Putamen (tissue), 1 donor: ENCODE data around the gene SLC12A3.

Source experiments
- DNase-seq: peaks from one replicate; pipeline ENCODE4 v3.0.0-alpha.2; 2016; ENCODE audit warnings: low spot score

SLC12A3 gene

DNA sequence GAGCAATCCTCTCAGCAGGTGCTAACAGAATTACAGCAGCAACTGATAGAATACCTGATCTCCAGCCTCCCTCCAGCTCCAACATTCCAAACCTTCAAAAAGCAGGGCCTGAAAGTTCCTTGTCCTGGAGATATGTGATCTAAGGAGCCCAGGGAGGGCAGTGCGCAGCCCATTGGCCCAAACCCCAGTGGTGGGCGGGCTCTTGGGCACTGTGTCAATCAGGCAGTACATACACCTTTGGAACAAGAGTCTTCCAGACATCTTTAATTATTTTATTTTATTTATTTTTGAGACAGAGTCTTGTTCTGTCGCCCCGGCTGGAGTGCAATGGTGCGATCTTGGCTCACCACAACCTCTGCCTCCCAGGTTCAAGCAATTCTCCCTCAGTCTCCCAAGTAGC, 24.2 kb downstream of the SLC12A3 start:
- DNase-seq, result no peak

DNA sequence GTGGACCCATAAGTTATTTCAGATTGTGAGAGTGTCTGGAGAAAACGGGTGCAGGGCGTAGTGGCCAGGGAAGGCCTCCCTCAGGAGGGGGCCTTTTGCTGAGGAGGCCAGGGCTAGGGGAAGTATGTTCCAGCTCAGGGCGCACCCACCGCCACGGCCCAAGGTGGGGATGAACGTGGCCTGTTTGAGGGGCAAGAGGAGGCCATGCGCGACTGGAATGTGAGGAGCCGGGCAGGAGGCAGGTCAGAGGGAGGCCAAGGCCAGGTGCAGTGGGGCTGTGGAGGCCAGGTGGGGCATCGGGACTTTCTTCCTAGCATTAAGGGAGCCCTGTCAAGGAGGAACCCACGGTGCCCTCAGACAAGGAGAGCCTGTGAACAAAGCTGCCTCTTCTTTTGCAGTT, 26.7 kb downstream of the SLC12A3 start:
- DNase-seq, result no peak

DNA sequence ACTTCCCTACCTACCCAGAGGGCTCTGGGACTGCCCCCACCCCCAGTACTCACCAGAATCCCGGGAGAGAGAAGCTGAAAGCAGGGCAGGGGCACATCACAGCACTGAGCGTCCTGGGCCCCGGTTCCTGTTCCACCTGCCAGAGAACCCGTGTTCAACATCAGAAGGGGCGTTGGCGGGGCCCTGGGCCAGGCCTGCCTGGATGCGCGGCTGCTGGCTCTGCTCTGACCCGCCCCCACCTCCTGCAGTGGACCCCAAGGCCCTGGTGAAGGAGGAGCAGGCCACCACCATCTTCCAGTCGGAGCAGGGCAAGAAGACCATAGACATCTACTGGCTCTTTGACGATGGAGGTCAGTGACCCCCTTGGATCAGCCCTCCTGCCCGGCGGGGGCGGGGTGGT, 27.7 kb downstream of the SLC12A3 start:
- no peak for DNase-seq

DNA sequence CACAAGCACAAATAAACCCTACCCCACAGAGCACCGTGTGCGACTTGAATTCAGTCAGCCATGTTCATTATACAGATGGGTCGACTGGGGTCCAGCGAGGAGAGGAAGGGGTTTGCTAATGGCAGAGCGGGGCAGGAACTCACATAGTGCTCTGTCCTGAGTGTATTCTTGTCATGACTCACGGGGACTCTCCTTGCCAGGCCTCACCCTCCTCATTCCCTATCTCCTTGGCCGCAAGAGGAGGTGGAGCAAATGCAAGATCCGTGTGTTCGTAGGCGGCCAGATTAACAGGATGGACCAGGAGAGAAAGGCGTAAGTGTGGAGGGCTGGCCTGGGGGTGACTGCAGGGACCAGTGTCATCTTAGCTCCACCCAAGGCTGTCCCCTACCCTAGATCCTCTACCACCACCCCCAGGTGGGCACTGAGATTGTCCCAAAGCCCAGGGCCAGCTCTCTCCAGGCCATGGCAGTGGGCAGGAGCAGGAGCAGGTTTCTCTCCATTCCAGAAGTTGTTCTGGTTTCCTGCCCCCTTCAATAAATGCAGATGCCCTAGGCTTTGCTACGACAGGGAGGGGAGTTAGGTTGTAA, 29.4 kb downstream of the SLC12A3 start:
- no peak for DNase-seq

DNA sequence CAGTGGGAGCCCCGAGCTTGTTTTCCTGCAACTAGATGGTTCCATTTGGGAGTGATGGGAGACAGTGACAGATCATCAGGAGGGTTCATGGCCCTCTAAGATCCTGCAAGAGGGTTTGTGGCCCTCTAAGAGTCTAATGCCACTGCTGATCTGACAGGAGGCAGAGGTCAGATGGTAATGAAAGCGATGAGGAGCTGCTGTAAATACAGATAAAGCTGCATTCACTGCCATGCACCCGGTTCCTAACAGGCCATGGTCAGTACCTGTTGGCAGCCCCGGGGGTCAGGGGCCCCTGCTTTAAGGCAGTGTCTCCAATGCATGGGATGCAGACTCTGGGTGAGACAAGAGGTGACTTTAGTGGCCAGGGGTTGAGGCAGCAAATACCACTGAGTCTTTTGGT, 30.8 kb downstream of the SLC12A3 start:
- DNase-seq, result no peak

DNA sequence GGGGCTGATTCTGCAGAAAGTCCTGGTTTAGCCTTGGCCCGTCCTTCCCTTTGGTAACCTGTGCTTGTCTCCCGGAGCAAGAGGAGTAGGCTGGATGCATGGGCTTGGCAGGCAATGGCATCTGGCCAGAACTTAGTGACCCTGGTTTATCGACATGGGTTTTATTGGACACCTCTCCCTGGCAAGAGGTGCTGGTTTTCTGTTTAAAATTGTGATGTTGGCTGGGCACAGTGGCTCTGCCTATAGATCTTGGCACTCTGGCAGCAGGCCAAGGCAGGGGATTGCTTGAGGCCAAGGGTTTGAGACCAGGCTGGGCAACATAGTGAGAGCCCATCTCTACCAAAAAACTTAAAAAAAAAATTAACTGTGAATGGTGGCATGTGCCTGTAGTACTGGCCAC, 31.2 kb downstream of the SLC12A3 start:
- no peak for DNase-seq

DNA sequence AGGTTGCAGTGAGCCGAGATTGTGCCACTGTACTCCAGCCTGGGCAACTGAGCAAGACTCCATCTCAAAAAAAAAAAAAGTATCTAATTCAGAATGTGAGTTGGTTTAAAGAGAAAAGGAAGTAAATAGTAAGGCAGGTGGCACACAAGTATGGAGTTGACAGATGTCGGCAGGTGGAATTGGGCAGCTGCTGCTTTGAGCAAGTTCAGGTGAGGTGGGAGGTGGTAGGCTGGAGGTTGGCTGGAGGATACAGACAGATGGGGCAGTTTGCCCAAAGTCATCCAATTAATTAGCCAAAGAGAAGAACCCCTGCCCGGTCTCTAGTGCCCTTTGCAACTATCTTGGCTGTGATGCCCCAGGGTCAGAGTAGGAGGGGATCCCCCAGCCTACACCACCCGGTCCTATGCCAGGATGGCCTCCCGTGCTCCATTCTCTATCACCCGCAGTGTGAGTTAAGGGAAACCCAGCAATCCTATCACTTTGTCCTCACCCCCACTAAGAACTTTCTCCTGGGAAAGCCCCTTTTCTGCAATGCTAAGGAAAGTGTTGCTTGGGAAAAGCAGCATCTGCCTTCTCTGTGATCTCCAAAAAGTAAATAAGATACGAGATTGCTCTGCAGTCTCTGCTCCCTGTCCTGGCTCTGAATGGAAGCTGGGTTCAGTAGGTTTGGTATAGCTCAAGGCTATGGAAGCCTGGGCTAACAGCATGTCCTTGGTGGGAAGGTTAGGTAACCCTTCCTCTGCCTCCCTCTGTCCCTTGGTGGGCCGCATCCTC, 32.2 kb downstream of the SLC12A3 start:
- no peak for DNase-seq

DNA sequence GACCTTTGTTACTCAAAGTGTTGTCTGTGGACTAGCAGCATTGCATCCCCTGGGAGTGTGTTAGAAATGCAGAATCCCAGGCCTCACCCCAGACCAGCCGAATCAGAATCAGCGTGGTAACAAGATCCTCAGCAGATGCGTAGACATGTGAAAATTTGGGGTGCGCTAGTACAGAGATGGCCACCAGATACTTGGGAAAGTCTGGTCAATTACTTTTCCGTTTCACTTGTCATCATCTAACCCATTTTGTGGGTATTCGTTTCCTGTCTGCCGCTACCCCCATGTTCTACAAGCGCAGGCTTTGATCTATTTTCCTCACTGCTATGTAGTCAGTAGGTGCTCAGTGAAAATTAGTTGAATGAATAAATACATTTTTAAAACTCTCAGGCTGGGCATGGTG, 33.8 kb downstream of the SLC12A3 start:
- no peak for DNase-seq

DNA sequence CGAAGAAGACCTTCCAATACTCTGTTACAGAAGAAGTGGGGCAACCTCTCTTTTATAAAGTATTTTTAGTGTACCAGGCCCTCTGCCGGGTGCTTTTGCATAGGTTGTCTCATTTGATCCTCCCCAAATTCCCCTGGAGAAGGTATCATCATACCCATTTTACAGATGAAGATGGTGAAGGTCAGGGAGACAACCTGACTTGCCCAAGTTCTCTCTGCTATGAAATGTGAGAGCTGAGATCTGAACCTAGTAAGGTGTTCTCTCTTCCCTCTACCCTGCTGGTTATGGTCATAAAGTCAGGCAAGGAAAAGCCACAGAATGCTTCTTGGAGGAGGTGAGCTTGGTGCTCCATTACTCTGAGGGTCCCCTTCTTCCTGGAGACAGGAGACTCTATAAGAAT, 38.9 kb downstream of the SLC12A3 start:
- DNase-seq, result no peak

DNA sequence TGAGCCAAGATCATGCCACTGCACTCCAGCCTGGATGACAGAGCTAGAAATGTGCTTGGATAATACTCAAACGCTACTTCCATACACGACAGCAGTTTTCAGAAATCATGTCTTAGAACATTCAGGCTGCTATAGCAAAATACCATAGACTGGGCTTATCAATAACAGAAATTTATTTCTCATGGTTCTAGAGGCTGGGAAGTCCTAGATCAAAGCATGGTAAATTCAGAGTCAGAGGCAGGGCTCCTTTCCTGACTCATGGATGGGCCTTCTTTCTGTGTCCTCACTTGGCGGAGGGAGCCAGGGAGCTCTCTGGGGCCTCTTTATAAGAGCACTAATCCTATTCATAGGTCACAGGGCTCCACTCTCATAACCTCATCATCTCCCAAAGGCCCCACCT, 42.4 kb downstream of the SLC12A3 start:
- no peak for DNase-seq

DNA sequence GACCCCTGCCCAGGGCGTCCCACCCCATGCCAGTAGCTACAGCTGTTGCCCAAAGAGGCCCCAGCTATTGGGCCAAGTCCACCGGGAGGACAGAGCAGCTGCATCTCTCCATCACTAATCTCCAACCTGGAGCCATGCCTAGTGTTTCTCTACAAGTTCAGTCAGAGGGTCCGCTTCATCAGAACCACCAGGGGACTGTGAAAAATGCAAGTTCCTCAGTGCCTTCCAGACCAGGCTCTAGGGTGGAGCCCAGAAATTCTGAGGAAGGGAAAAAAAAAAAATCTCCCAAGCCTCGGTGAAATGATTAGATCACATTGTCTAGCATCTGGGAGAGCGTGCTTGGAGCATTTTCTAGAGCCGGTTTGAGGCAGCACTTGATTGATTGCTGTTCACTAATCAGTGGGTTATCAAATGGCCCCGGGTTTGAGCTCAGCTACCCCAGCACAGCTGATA, 44.5 kb downstream of the SLC12A3 start:
- no peak for DNase-seq

DNA sequence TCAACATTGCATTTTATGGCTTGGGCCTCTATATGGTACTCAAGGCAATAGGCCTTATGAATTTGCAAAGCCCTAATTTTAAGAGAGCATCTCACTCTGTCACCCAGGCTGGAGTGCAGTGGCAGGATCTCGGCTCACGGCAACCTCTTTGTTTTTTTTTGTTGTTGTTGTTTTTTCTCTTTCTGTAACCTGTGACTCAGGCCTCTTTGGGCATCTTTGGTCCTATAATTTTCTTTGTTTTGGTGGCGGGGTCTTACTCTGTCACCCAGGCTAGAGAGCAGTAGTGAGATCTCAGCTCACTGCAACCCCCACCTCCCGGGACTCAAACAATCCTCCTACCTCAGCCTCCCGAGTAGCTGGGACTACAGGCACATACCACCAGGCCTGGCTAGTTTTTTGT, 45.1 kb downstream of the SLC12A3 start:
- DNase-seq, result no peak

DNA sequence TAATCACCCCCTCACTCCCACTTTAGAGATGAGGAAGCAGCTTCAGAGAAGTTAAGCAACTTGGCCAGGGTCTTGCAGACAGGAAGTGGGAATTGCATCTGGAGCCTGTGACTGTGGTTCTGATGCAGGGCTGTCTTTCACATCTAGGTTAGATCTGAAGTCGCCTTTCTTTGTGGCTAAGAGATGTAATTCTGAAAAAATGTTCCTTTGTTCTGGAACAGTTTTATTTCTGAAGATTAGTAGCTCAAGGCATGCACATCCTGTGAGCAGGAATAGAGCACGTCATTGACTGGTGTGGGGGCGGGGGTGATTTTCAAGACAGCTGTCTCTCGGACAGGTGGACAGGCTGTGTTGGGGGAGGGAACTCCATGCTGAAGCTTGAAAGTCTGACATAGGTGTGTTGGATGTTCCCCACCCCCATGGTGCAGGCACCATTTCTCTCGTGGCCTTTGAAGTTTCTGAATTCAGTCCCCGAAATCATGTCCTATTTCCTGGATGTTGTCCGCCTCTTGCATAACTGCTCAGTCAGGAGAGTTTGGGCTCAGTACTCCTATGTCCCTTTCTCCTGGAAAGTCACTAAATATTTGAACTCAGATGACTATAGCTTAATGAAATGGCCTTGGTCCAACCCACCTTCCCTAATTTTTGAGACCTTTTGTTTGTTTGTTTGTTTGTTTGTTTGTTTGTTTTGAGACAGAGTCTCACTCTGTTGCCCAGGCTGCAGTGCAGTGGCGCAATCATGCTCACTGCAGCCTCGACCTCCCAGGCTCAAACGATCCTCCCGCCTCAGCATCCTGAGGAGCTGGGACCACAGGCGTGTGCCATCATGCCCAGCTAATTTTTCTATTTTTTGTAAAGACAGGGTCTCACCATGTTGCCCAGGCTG, 45.9 kb downstream of the SLC12A3 start:
- peak; percentile 22 for DNase-seq

DNA sequence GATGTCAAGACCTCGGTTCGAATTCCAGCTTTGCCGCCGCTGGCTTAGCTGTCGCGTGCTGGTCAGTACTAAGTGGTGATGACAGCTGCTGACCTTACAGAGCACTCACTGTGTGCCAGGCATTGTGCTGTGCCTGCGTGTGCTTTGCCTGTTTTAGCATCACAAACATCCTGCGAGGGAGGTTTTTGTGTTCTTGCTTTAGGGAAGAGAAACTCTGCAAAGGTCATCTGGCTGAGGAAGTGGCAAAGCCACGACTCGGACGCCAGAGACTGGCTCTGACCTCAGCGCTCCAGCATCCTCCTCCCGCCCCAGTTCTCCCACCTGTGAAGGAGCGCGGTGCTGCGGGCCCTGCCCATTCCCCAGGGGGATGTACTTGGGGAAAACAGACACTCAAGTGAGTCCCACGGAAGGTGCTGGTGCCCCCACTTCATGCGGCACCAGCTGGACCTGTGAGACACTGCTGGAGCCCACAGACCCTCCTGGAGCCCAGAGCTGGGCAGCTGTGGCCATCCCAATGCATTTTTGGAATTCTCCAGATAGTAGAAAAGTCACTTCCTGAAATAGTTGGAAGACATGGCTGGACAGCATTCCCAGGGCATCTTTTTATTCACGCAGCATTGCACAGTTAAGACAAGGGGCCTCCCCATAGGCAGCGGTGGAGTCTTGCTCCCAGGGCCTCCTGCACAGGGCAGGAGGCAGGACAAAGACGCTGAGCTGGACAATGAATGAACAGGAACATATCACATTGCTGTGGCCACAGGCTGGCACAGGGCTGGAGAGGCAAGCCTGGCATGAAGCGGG, 47.0 kb downstream of the SLC12A3 start:
- DNase-seq, result peak; percentile 36

DNA sequence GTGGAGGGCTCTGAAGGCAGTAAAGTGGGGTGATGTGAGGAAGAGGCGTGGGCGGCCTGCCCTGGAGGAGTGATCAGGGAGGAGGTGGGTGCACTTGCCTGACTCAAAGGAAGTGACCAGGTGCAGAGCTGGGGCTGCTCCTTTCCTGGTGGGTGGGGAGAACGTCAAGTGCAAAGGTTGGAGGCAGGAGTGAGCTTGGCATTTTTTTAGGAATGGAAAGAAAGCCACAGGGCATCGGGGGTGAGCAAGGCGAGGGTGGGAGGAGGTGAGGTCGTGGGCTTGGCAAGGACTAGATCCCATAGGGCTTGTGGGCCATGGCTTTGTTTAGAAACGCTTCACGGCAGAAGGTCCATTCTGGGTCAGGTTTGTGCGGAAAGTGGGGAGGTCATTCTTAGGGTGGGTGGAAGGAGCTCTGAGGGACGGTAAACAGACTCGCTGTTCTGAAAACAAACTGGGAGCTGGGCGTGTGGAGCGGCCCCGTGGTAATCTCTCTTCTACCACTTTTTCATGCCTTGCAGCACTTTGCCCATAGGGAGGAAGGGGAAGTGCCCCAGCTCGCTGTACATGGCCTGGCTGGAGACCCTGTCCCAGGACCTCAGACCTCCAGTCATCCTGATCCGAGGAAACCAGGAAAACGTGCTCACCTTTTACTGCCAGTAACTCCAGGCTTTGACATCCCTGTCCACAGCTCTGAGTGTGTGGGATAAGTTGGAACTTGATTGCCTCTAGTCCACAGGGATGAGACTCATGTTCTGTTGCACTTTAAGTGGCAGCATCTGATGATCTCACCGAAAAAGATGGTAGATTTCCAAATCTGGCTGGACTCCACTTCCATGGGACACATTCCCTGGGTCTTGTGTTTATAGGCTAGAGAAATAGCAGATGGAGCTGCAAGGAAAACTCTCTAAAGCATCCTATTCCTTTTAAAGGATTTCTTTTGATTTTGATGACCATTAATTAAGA, 48.0 kb downstream of the SLC12A3 start:
- no peak for DNase-seq

DNA sequence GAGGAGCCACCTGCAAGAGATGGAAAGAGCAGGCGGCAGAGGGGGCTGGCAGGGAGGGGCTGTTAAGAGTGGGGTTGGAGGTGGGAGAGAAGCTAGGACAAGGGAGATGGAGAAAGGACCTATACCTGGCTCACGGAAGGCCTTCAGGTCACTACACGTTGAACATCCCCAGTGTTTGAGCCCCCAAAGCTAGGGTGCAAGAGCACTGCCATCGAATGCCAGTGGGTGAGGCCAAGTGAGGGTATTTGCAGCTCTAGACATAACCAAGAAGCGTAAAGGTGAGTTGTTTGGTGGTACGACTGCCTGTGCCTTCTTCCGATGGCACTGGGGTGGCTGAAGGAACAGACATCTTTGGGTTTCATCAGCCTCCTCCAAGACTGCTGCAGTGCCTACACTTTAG, 49.9 kb downstream of the SLC12A3 start:
- DNase-seq, result no peak

DNA sequence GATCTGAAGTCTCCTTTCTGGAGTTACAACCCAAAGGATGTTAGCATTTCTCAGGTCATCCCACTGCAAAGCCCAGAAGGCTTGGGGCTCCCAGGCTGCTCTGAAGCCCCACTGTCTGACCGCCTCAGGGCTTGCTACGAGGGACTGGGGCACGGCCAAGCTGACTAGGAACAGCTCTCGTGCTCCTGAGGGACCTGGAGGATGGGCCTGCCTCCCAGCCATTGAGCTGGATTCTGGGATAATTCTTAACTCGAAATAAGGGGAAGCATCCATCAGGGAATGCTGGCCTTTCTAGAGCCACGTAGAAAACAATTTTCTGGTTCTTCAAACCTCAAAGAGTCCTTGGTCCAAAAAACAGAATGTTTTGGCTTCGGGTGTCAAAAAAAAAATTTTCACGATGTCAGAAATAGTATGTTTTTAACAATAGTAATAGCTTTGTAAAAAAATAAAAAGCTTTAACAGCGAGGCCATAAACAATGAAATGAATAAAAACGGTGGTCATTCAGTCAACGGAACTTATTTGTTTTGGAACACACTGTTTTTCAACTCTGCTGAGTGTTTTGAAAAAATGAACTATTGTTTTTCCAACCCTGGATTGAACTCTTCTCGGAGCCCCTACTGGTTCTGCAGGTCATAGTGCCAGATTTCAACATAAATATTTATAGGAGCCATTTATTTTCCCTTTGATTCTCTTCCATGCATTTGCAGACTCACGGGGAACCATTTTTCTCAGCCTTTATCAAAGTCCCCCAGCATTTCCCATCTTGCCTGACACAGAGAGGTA, 50.5 kb downstream of the SLC12A3 start:
- peak; percentile 17 for DNase-seq

DNA sequence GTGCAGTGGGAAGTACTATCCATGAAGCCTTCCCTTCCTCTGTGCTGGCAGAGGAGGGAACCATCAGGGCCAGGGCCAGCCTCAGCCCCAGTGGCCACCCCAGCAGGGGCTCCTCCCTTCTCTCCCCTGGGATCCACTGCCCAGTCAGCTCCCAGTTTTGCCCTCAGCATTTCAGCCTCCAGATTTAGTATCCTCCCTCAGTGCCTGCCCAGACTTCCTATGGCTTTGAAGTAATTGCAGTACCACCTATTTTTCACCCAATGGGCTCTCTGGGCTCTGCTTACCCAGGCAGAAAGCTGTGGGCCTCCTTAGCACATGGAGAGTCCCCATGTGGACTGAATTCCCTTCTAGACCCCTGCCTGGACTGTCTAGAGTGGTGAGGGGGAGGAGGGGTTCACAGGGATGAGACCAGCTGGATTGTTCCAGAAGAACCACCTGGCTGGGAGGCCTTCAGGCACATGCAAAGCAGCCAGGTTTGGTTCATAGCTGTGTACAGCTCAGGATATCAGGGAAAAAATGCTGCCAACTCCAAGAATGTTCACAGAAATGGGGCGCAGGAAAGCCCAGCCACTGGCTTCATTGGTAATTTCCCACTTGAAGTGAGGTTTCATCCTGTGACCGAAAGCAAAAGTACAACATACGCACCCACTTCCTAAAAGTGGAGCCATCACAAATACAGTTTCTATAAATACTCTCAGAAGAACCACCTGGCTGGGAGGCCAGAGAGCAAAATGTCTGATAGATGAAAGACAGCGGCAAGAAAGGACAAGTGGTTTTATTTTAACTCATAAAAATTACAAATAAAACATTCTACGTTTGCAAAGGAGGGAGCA, 51.8 kb downstream of the SLC12A3 start:
- no peak for DNase-seq

DNA sequence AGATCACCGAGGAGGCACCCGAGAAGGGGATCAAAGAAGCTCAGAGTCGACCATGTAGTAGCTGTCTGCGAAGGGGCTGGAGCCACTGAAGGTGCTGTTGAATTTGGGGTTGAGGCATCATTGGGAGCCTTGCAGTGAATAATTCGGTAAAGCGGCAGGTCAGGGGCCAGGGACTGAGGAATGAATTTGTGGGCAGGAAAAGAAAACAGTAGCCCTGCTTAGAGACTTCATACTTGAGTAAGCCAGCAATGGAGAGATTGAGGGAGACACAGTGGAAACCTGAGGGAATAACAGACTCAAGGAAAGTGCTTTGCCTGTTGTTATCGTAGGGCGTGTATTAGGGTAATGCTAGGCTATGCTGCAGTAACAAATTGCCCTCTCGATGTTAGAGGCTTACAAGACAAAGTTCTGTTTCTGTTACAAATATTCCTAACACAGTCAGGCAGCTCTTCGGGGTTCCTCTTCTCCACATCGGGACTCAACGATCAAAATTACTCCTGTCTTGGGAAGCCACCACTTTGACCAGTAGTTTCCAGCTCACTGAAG, 53.5 kb downstream of the SLC12A3 start:
- no peak for DNase-seq
